COLO668 (cell line): ENCODE measurements around the gene RAB20.
"Not testable (repeated sequence)": the region's sequence is repeated elsewhere in the genome, so short reads cannot be mapped to it uniquely, and the experiment has no call there.

Source experiments
- DNase-seq: peaks from one replicate; lab custom pipeline; 2025; ENCODE audit not compliant: unreplicated experiment; lab: John Stamatoyannopoulos, UW

RAB20 gene

GRCh38 chr13:110561344-110562035, at the start of gene RAB20:
TSS of gene RAB20 (minus strand) at chr13:110561722. CDS start at chr13:110561519, 203 bp downstream.
- peak; percentile 87 for DNase-seq

- DNase-seq, result no peak
These were observed 49.6 kb upstream of the RAB20 start for GRCh38 chr13:110610955-110611595.

GRCh38 chr13:110607675-110608224, 46.2 kb upstream of the RAB20 start:
- no peak for DNase-seq

GRCh38 chr13:110606281-110606680, 44.8 kb upstream of the RAB20 start:
- DNase-seq, result not testable (repeated sequence)

GRCh38 chr13:110605132-110605531, 43.6 kb upstream of the RAB20 start:
- no peak for DNase-seq

- DNase-seq, result no peak
These were observed 39.5 kb upstream of the RAB20 start for GRCh38 chr13:110600980-110601379.

- no peak for DNase-seq
These were observed 38.8 kb upstream of the RAB20 start for GRCh38 chr13:110600261-110600819.

- no peak for DNase-seq
These were observed 35.6 kb upstream of the RAB20 start for GRCh38 chr13:110597041-110597689.

GRCh38 chr13:110593430-110594130, 32.1 kb upstream of the RAB20 start:
- peak; percentile 29 for DNase-seq

GRCh38 chr13:110592665-110593064, 31.1 kb upstream of the RAB20 start:
- DNase-seq, result no peak

- DNase-seq, result no peak
These were observed 29.1 kb upstream of the RAB20 start for GRCh38 chr13:110590577-110590976.

- DNase-seq, result no peak
These were observed 28.4 kb upstream of the RAB20 start for GRCh38 chr13:110589793-110590390.

GRCh38 chr13:110583178-110583865, 21.8 kb upstream of the RAB20 start:
- no peak for DNase-seq

GRCh38 chr13:110582421-110582954, 21.0 kb upstream of the RAB20 start:
- DNase-seq, result no peak

- no peak for DNase-seq
These were observed 20.1 kb upstream of the RAB20 start for GRCh38 chr13:110581506-110582185.

- DNase-seq, result no peak
These were observed 19.3 kb upstream of the RAB20 start for GRCh38 chr13:110580800-110581199.

GRCh38 chr13:110578363-110578762, 16.8 kb upstream of the RAB20 start:
- no peak for DNase-seq

- DNase-seq, result no peak
These were observed 15.4 kb upstream of the RAB20 start for GRCh38 chr13:110576736-110577476.

- peak; percentile 67 for DNase-seq
These were observed 14.5 kb upstream of the RAB20 start for GRCh38 chr13:110576070-110576394.
